Sigmoid colon (tissue), 7 donors: ENCODE measurements around the gene ZCCHC10. TPM values are rescaled to one million over a fixed set of nuclear protein-coding genes. Genes with fewer than 3 reads are reported as not detected.

Experiments
- DNase-seq: peaks from one replicate; pipeline ENCODE4 v3.0.0-alpha.2; 2019
- H3K27ac ChIP-seq, 4 donors: fragments of 200-600 bp; sonication (generic); one replicate each; pipeline ENCODE4 v1.5.1; 2016 to 2019; ENCODE audit warnings: mild to moderate bottlenecking in 1 of 4
- H3K27me3 ChIP-seq, 3 donors: fragments of 200-600 bp; sonication (generic); one replicate each; pipeline ENCODE4 v1.5.1; 2019; ENCODE audit warnings: mild to moderate bottlenecking in 1 of 3
- H3K36me3 ChIP-seq, 4 donors: fragments of 200-600 bp; sonication (generic); one replicate each; pipeline ENCODE4 v1.5.1; 2016 to 2019
- H3K4me1 ChIP-seq, 4 donors: fragments of 200-600 bp; sonication (generic); one replicate each; pipeline ENCODE4 v1.5.1; 2017 to 2019
- H3K4me3 ChIP-seq, 4 donors: fragments of 200-600 bp; sonication (generic); one replicate each; pipeline ENCODE4 v1.5.1; 2017 to 2019; ENCODE audit warnings: mild to moderate bottlenecking in 2 of 4, moderate library complexity in 1 of 4
- H3K9me3 ChIP-seq, 4 donors: fragments of 200-600 bp in 3 of 4; sonication (generic) in 3 of 4; one replicate each; pipeline versions ENCODE4 v1.5.1 to v1.6.1; 2013 to 2019
- EP300 ChIP-seq, 4 donors: sonication (generic); formaldehyde crosslinking; IDR thresholded peaks; one replicate each; pipeline ENCODE4 v1.6.1; 2017; ENCODE audit warnings: antibody characterized with exemption in 4 of 4
- POLR2A ChIP-seq, 2 donors: fragments of 450-650 bp; IDR thresholded peaks; one replicate each; pipeline ENCODE4 v1.6.1; 2016; ENCODE audit warnings: antibody characterized with exemption in 2 of 2, mild to moderate bottlenecking in 2 of 2, moderate library complexity in 2 of 2
- POLR2AphosphoS5 ChIP-seq, 4 donors: sonication (generic); formaldehyde crosslinking; IDR thresholded peaks; one replicate each; pipeline ENCODE4 v1.6.1; 2017; ENCODE audit warnings: antibody characterized with exemption in 4 of 4
- WGBS, 2 donors: extraction: QIAGEN DNeasy Blood & Tissue Kit; methylation state at CpG; one replicate each; pipeline ENCODE4 v1.1.7; 2013; 5-methylcytosine and 5-hydroxymethylcytosine counted together
- intact Hi-C: fragments of 100-400 bp; cut with DNase I; formaldehyde crosslinking; loops from one replicate; pipeline ENCODE4 v1.15.1; 2023
- polyA plus RNA-seq, 3 donors: library from polyadenylated mRNA; stranded (reverse); fragments of 200-250 nt; gene quantifications; one replicate each; pipeline ENCODE4 v1.2.3, GENCODE V29; 2013
- small RNA-seq, 3 donors: library from RNA; depleted of rRNA; stranded (forward); fragments of <200 nt; gene quantifications; one replicate each; pipeline ENCODE3, GENCODE V24; 2016
- total RNA-seq, 4 donors: library from RNA; depleted of rRNA; stranded (reverse); fragments of >200 nt; gene quantifications; one replicate each; pipeline ENCODE4 v1.1.0, GENCODE V29; 2016
- TF ChIP-seq, protein P1 (sequence below), 4 experiments: fragments of 450-650 bp in 3 of 4; fragments of 200-600 bp in 1 of 4; IDR thresholded peaks; one replicate each; pipeline ENCODE4 v1.5.1; 2016 to 2019; ENCODE audit warnings: antibody characterized with exemption in 4 of 4, mild to moderate bottlenecking in 3 of 4, moderate library complexity in 2 of 4
- donor health status: healthy with polysubstance abuse.
- donor health status: Bipolar disorder and iron deficiency.
- donor health status: healthy.

The ZCCHC10 gene
- total and polyA plus RNA-seq, 7 donors = 15.0 to 57.1 (median 18.9) TPM

- Histone ChIP-seq H3K4me1 (peaks cover 0 to 65% (median 40%) of the 10 kb centered on the region in 4 donors), H3K36me3 (peaks cover 0 to 9% (median 0%) of the 10 kb centered on the region in 4 donors), H3K27ac (no peak overlapping the region), H3K9me3 (no peaks in the 10 kb centered on the region), H3K4me3 (no peak overlapping the region), H3K27me3 (no peaks in the 10 kb centered on the region)
- 97% methylated on average over 2 of the region's 2 CpGs for WGBS, 2 donors
- DNase-seq = no peak
- TF ChIP-seq POLR2A (IDR thresholded peaks at IDR 0.05) (no peak), EP300 (IDR thresholded peaks at IDR 0.05) (no peak), POLR2AphosphoS5 (IDR thresholded peaks at IDR 0.05) (no peak)
- TF ChIP-seq, protein P1, sequence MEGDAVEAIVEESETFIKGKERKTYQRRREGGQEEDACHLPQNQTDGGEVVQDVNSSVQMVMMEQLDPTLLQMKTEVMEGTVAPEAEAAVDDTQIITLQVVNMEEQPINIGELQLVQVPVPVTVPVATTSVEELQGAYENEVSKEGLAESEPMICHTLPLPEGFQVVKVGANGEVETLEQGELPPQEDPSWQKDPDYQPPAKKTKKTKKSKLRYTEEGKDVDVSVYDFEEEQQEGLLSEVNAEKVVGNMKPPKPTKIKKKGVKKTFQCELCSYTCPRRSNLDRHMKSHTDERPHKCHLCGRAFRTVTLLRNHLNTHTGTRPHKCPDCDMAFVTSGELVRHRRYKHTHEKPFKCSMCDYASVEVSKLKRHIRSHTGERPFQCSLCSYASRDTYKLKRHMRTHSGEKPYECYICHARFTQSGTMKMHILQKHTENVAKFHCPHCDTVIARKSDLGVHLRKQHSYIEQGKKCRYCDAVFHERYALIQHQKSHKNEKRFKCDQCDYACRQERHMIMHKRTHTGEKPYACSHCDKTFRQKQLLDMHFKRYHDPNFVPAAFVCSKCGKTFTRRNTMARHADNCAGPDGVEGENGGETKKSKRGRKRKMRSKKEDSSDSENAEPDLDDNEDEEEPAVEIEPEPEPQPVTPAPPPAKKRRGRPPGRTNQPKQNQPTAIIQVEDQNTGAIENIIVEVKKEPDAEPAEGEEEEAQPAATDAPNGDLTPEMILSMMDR (IDR thresholded peaks at IDR 0.05) = no peak
- intact Hi-C loops = no loop called here
These were observed 73.5 kb downstream of the ZCCHC10 start for GRCh38 chr5:132952829-132953228.

GRCh38 chr5:132951897-132952296 is 74.5 kb downstream of the ZCCHC10 start:
- no peaks in the 10 kb centered on the region for H3K9me3 ChIP-seq
- H3K4me3 ChIP-seq = no peak overlapping the region
- H3K27ac ChIP-seq = no peak overlapping the region
- no peak for DNase-seq
- H3K27me3 ChIP-seq = no peaks in the 10 kb centered on the region
- 89 to 95% methylated on average over 2 of the region's 2 CpGs for WGBS, 2 donors
- peaks cover 0 to 68% (median 42%) of the 10 kb centered on the region in 4 donors for H3K4me1 ChIP-seq
- TF ChIP-seq, protein P1 (IDR thresholded peaks at IDR 0.05) = no peak
- no peak for TF ChIP-seq EP300 (IDR thresholded peaks at IDR 0.05)
- TF ChIP-seq POLR2AphosphoS5 (IDR thresholded peaks at IDR 0.05) = no peak
- TF ChIP-seq POLR2A (IDR thresholded peaks at IDR 0.05) = no peak
- intact Hi-C loops = no loop called here
- peaks cover 0 to 9% (median 0%) of the 10 kb centered on the region in 4 donors for H3K36me3 ChIP-seq

GRCh38 chr5:132949136-132949535 is 77.2 kb downstream of the ZCCHC10 start:
- H3K36me3 ChIP-seq = peaks cover 0 to 3% (median 0%) of the 10 kb centered on the region in 4 donors
- H3K9me3 ChIP-seq = no peaks in the 10 kb centered on the region
- no peaks in the 10 kb centered on the region for H3K27me3 ChIP-seq
- H3K4me1 ChIP-seq = peaks cover 0 to 64% (median 38%) of the 10 kb centered on the region in 4 donors
- intact Hi-C loops = no loop called here
- no peak for TF ChIP-seq EP300 (IDR thresholded peaks at IDR 0.05)
- no peak for TF ChIP-seq POLR2AphosphoS5 (IDR thresholded peaks at IDR 0.05)
- TF ChIP-seq POLR2A (IDR thresholded peaks at IDR 0.05) = no peak
- TF ChIP-seq, protein P1 (IDR thresholded peaks at IDR 0.05) = no peak
- no peak for DNase-seq
- no peak overlapping the region for H3K4me3 ChIP-seq
- 97 to 99% methylated on average over 2 of the region's 2 CpGs for WGBS, 2 donors
- no peak overlapping the region for H3K27ac ChIP-seq

DNA sequence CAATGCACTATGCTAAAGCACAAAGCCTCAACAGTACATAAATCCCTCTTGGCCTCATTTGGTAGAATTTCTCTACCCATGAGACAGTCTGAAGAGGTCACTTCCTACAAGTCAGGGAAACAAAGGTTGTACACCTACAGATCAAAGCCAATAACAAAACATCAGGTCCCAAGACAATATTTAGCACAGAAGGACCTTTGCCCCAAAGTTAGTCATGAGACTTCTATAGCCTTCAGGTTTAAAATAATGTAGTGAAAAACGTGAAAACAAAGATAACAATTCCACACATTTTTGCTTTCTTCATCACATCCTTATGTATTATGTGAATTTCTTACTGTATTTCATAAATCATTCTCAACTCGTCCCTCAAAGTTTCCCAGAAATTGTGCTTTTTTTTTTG is 78.7 kb downstream of the ZCCHC10 start:
- H3K4me1 ChIP-seq = peaks cover 0 to 59% (median 28%) of the 10 kb centered on the region in 4 donors
- no peak overlapping the region for H3K27ac ChIP-seq
- H3K36me3 ChIP-seq = no peaks in the 10 kb centered on the region
- no peak for DNase-seq
- intact Hi-C loops = no loop called here
- no peaks in the 10 kb centered on the region for H3K9me3 ChIP-seq
- 44 to 62% methylated on average over 2 of the region's 2 CpGs for WGBS, 2 donors
- no peak overlapping the region for H3K4me3 ChIP-seq
- H3K27me3 ChIP-seq = no peaks in the 10 kb centered on the region
- TF ChIP-seq POLR2A (IDR thresholded peaks at IDR 0.05) (no peak), EP300 (IDR thresholded peaks at IDR 0.05) (no peak), POLR2AphosphoS5 (IDR thresholded peaks at IDR 0.05) (no peak)
- TF ChIP-seq, protein P1 (IDR thresholded peaks at IDR 0.05) = no peak

Small RNA genes within 50 kb of the gene (small RNA-seq; reads per million reads assigned to genes)
- 0 reads per million in 3 donors for gene AC113410.1
- gene AC113410.3 = 0 reads per million in 3 donors
- 0 reads per million in 3 donors for gene ATP6V0E1P1
- 0 reads per million in 3 donors for gene RF00019

Other genes with a start within 250 kb of the ZCCHC10 start
- 10 to 100 TPM; 21.4 to 36.0 (median 30.9) TPM for gene SEPTIN8, start 249.3 kb downstream of the ZCCHC10 start, total RNA-seq
- gene SEPTIN8, start 249.3 kb downstream of the ZCCHC10 start, polyA plus RNA-seq = 10 to 100 TPM; 19.2 to 38.0 (median 30.7) TPM
- under 1 TPM in 2 of 4 donors, not detected in 2; 0.16 to 0.36 TPM for gene SOWAHA, start 213.2 kb downstream of the ZCCHC10 start, total RNA-seq
- 10 to 100 TPM in 2 of 3 donors, 1 to 10 TPM in 1; 8.0 to 33.8 (median 26.4) TPM for gene SOWAHA, start 213.2 kb downstream of the ZCCHC10 start, polyA plus RNA-seq
- 10 to 100 TPM in 1 of 4 donors, 1 to 10 TPM in 3; 4.2 to 20.0 (median 7.6) TPM for gene SHROOM1, start 195.9 kb downstream of the ZCCHC10 start, total RNA-seq
- 10 to 100 TPM; 22.4 to 25.1 (median 24.6) TPM for gene SHROOM1, start 195.9 kb downstream of the ZCCHC10 start, polyA plus RNA-seq
- 1 to 10 TPM in 1 of 4 donors, under 1 TPM in 2, not detected in 1; 0.33 to 1.8 (median 0.55) TPM for gene GDF9, start 160.1 kb downstream of the ZCCHC10 start, total RNA-seq
- gene GDF9, start 160.1 kb downstream of the ZCCHC10 start, polyA plus RNA-seq = under 1 TPM in 1 of 3 donors, not detected in 2; 0.22 TPM
- 100 to 1,000 TPM; 113 to 230 (median 172) TPM for gene UQCRQ, start 159.9 kb downstream of the ZCCHC10 start, total RNA-seq
- gene UQCRQ, start 159.9 kb downstream of the ZCCHC10 start, polyA plus RNA-seq = 100 to 1,000 TPM; 416 to 936 (median 650) TPM
- 1 to 10 TPM in 1 of 4 donors, under 1 TPM in 3; 0.36 to 1.4 (median 0.77) TPM for gene LEAP2, start 152.9 kb downstream of the ZCCHC10 start, total RNA-seq
- 1 to 10 TPM in 2 of 3 donors, under 1 TPM in 1; 0.60 to 1.7 (median 1.4) TPM for gene LEAP2, start 152.9 kb downstream of the ZCCHC10 start, polyA plus RNA-seq
- 10 to 100 TPM; 52.4 to 74.0 (median 66.7) TPM for gene AFF4, start 62.9 kb downstream of the ZCCHC10 start, total RNA-seq
- gene AFF4, start 62.9 kb downstream of the ZCCHC10 start, polyA plus RNA-seq = 10 to 100 TPM in 2 of 3 donors, 1 to 10 TPM in 1; 9.0 to 18.7 (median 15.5) TPM
- gene HSPA4, start 25.5 kb upstream of the ZCCHC10 start, total RNA-seq = 10 to 100 TPM; 40.3 to 54.0 (median 45.3) TPM
- gene HSPA4, start 25.5 kb upstream of the ZCCHC10 start, polyA plus RNA-seq = 10 to 100 TPM; 24.0 to 39.8 (median 28.9) TPM